Keratinocyte (primary cell): ENCODE data around the gene PRSS48. TPM values are rescaled to one million over a fixed set of nuclear protein-coding genes. Genes with fewer than 3 reads are reported as not detected.

ENCODE experiments used
- DNase-seq: peaks from one replicate; pipeline ENCODE4 v3.0.0-alpha.2; 2011; ENCODE audit warnings: low read depth, missing footprints, low spot score
- FAIRE-seq: peaks from 2 replicates; lab custom pipeline; 2011; peaks lifted over from hg19 to GRCh38; lab: Jason Lieb, UNC
- H2AFZ ChIP-seq: 2 replicates; pipeline ENCODE4 v1.6.0; 2012; ENCODE audit warnings: low read length, control low read depth, inconsistent platforms; ENCODE audit not compliant: control insufficient read depth
- H3K27ac ChIP-seq: 2 replicates; pipeline ENCODE4 v1.5.1; 2011; ENCODE audit warnings: low read length; ENCODE audit not compliant: control insufficient read depth, insufficient read depth
- H3K27me3 ChIP-seq: 3 replicates; pipeline ENCODE4 v1.6.0; 2011; ENCODE audit warnings: low read length; ENCODE audit not compliant: control insufficient read depth, insufficient read depth; ENCODE audit errors: extremely low read depth
- H3K36me3 ChIP-seq, 2 experiments: 2 replicates in 1 of 2; 3 replicates in 1 of 2; pipeline ENCODE4 v1.5.1; 2011; ENCODE audit warnings: low read length in 2 of 2, mild to moderate bottlenecking in 1 of 2; ENCODE audit not compliant: control insufficient read depth in 2 of 2, insufficient read depth in 2 of 2; ENCODE audit errors: extremely low read depth in 1 of 2
- H3K4me1 ChIP-seq: 3 replicates; pipeline ENCODE4 v1.5.1; 2011; ENCODE audit warnings: low read length; ENCODE audit not compliant: control insufficient read depth, insufficient read depth; ENCODE audit errors: extremely low read depth
- H3K4me2 ChIP-seq: 3 replicates; pipeline ENCODE4 v1.6.0; 2011; ENCODE audit warnings: low read depth, low read length; ENCODE audit not compliant: control insufficient read depth, insufficient read depth; ENCODE audit errors: extremely low read depth
- H3K4me3 ChIP-seq, 3 experiments: fragments of 200-600 bp in 1 of 3; sonication (generic) in 1 of 3; 2 replicates in 2 of 3; 3 replicates in 1 of 3; pipeline ENCODE4 v1.5.1; 2011 to 2016; ENCODE audit warnings: low read length in 3 of 3, mild to moderate bottlenecking in 3 of 3, control low read depth in 2 of 3, inconsistent platforms in 1 of 3, low read depth in 1 of 3, mixed read lengths in 1 of 3, mixed run types in 1 of 3, moderate library complexity in 1 of 3; ENCODE audit not compliant: control insufficient read depth in 2 of 3, insufficient read depth in 2 of 3; ENCODE audit errors: extremely low read depth in 1 of 3
- H3K79me2 ChIP-seq: 2 replicates; pipeline ENCODE4 v1.6.0; 2012; ENCODE audit warnings: low read length; ENCODE audit not compliant: control insufficient read depth, insufficient read depth
- H3K9ac ChIP-seq: 3 replicates; pipeline ENCODE4 v1.6.0; 2011; ENCODE audit warnings: low read length; ENCODE audit not compliant: control insufficient read depth, insufficient read depth; ENCODE audit errors: extremely low read depth
- H3K9me1 ChIP-seq: 3 replicates; pipeline ENCODE4 v1.6.0; 2011; ENCODE audit warnings: low read length; ENCODE audit not compliant: control insufficient read depth, insufficient read depth; ENCODE audit errors: extremely low read depth
- H3K9me3 ChIP-seq: 2 replicates; pipeline ENCODE4 v1.5.1; 2012; ENCODE audit warnings: low read depth, low read length; ENCODE audit not compliant: control insufficient read depth
- H4K20me1 ChIP-seq: 3 replicates; pipeline ENCODE4 v1.6.0; 2011; ENCODE audit warnings: low read length; ENCODE audit not compliant: control insufficient read depth, insufficient read depth; ENCODE audit errors: extremely low read depth
- EZH2 ChIP-seq: IDR thresholded peaks from one replicate; pipeline ENCODE4 v1.6.1; 2012; ENCODE audit warnings: inconsistent platforms, mild to moderate bottlenecking, low read length, moderate library complexity
- dilution Hi-C: fragments of 300-500 bp; cut with MboI; formaldehyde crosslinking; loops from one replicate; pipeline ENCODE4 v1.7.0; 2020; ENCODE audit warnings: low sequenced_read_pairs; ENCODE audit not compliant: extremely low pct_ligation_motif_present
- polyA plus RNA-seq, 5 experiments: library from polyadenylated mRNA; depleted of rRNA in 3 of 5; stranded (reverse) in 3 of 5; stranded (forward) in 1 of 5; unstranded in 1 of 5; fragments of >200 nt; gene quantifications; 1 replicate in 1 of 5; 2 replicates in 3 of 5; 3 replicates in 1 of 5; pipeline versions ENCODE4 v1.2.1 to v1.2.3, GENCODE V29; 2011 to 2012; ENCODE audit warnings: missing spikeins in 2 of 5, low read depth in 1 of 5, low replicate concordance in 1 of 5
- TF ChIP-seq, protein P1 (sequence below), 3 experiments: IDR thresholded peaks in 1 of 3; conservative IDR thresholded peaks in 1 of 3; optimal IDR thresholded peaks in 1 of 3; 2 replicates in 2 of 3; 3 replicates in 1 of 3; pipeline versions ENCODE3 to v1.5.1; 2011; ENCODE audit warnings: low read length in 3 of 3, mild to moderate bottlenecking in 3 of 3, moderate library complexity in 2 of 3, control low read depth in 1 of 3, inconsistent platforms in 1 of 3; ENCODE audit not compliant: insufficient read depth in 2 of 3; ENCODE audit errors: extremely low read depth in 1 of 3

The PRSS48 gene
- polyA plus RNA-seq, 1 donor (not counting 4 experiments of a cell fraction or from before 2014, with no cell fraction given) = not detected

DNA sequence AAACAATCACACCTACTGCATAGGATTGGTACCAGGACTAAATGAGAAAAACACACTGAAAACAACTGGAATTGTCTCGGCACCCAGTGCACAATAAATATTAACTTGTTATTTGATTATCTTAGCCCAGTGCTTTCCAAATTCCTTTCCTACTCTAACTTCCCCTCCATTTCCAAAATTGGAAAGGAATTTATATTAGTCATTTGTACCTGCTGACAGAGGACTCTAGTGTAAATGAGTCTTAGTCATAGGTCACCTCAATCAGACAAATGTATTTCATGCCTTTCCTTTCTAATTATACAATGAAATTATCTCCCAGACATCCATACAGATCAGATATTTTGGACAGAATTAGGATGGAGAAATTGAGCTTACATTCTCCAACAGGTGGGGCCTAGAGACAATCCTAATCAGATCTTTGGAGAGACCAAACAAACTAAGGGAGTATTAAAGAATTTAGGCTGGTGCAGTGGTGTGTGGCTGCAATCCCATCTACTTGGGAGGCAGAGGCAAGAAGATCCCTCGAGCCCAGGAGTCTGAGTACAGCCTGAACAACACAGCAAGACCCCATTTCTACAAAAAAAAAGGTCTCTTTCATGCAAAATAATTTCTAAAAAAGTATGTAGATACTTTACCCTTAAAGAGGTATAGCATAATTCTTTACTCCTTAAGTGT is 38.4 kb downstream of the PRSS48 start:
- H3K79me2 ChIP-seq = peaks cover 72% of the 10 kb centered on the region
- no peak overlapping the region for H3K4me3 ChIP-seq
- H3K9ac ChIP-seq = no peak overlapping the region
- DNase-seq (no peak), FAIRE-seq (peak; percentile 93)
- H3K27me3 ChIP-seq = no peaks in the 10 kb centered on the region
- H3K9me1 ChIP-seq = no peaks in the 10 kb centered on the region
- dilution Hi-C loops = no loop called here
- TF ChIP-seq, protein P1, sequence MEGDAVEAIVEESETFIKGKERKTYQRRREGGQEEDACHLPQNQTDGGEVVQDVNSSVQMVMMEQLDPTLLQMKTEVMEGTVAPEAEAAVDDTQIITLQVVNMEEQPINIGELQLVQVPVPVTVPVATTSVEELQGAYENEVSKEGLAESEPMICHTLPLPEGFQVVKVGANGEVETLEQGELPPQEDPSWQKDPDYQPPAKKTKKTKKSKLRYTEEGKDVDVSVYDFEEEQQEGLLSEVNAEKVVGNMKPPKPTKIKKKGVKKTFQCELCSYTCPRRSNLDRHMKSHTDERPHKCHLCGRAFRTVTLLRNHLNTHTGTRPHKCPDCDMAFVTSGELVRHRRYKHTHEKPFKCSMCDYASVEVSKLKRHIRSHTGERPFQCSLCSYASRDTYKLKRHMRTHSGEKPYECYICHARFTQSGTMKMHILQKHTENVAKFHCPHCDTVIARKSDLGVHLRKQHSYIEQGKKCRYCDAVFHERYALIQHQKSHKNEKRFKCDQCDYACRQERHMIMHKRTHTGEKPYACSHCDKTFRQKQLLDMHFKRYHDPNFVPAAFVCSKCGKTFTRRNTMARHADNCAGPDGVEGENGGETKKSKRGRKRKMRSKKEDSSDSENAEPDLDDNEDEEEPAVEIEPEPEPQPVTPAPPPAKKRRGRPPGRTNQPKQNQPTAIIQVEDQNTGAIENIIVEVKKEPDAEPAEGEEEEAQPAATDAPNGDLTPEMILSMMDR (optimal IDR thresholded peaks at IDR 0.05 in 1 of 3, IDR thresholded peaks at IDR 0.05 in 1 of 3, conservative IDR thresholded peaks at IDR 0.05 in 1 of 3; ENCODE audit: extremely low read depth in 1 of 3, insufficient read depth in 2 of 3, low read length in 3 of 3) = no peak
- no peak for TF ChIP-seq EZH2
- no peaks in the 10 kb centered on the region for H4K20me1 ChIP-seq
- H3K4me2 ChIP-seq = peak overlapping the region; percentile 43
- peaks cover 37% of the 10 kb centered on the region for H3K4me1 ChIP-seq
- H2AFZ ChIP-seq = no peak overlapping the region
- H3K36me3 ChIP-seq = peaks cover 0 to 2% of the 10 kb centered on the region in 2 experiments
- H3K9me3 ChIP-seq = no peaks in the 10 kb centered on the region
- peak overlapping the region; percentile 53 for H3K27ac ChIP-seq

DNA sequence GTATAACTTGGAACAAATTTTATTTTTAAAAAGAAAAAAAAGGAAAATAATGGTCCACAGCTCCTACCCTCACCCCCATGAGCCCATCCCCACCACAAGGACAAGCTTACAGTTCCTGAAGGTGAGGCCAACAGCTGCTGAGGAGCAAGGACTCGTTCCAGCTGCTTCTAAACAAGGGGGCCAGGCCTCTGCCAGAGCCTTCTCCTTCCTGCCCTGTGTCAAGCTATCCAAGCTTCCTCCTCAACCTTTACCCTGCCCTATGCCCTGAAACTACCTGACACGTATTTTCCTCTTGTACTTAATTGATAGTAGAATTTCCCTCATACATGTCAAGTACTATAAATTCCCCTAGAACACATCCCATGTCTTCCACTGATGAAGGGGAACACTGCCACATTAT is 39.7 kb downstream of the PRSS48 start:
- FAIRE-seq = no peak
- H3K4me2 ChIP-seq = no peak overlapping the region
- no peaks in the 10 kb centered on the region for H3K27me3 ChIP-seq
- H3K4me3 ChIP-seq = no peak overlapping the region
- peaks cover 0 to 2% of the 10 kb centered on the region in 2 experiments for H3K36me3 ChIP-seq
- TF ChIP-seq, protein P1 (optimal IDR thresholded peaks at IDR 0.05 in 1 of 3, IDR thresholded peaks at IDR 0.05 in 1 of 3, conservative IDR thresholded peaks at IDR 0.05 in 1 of 3; ENCODE audit: extremely low read depth in 1 of 3, insufficient read depth in 2 of 3, low read length in 3 of 3) = no peak
- no peak for TF ChIP-seq EZH2
- H3K4me1 ChIP-seq = peaks cover 39% of the 10 kb centered on the region
- H3K9me1 ChIP-seq = no peaks in the 10 kb centered on the region
- H4K20me1 ChIP-seq = no peaks in the 10 kb centered on the region
- no peaks in the 10 kb centered on the region for H3K9me3 ChIP-seq
- no peak overlapping the region for H3K27ac ChIP-seq
- no peak for DNase-seq
- H2AFZ ChIP-seq = no peak overlapping the region
- peaks cover 72% of the 10 kb centered on the region for H3K79me2 ChIP-seq
- dilution Hi-C loops = no loop called here
- no peak overlapping the region for H3K9ac ChIP-seq
